Esophagus squamous epithelium (tissue), 4 donors: ENCODE measurements around the gene HIGD1B.

ENCODE experiments used
- POLR2A ChIP-seq, 4 donors: fragments of 450-650 bp; IDR thresholded peaks; one replicate each; pipeline ENCODE4 v1.6.1; 2017; ENCODE audit warnings: antibody characterized with exemption in 4 of 4, mild to moderate bottlenecking in 4 of 4, moderate library complexity in 3 of 4
- TF ChIP-seq, protein P1 (sequence below), 6 experiments: fragments of 450-650 bp in 4 of 6; fragments of 200-600 bp in 2 of 6; sonication (generic) in 2 of 6; IDR thresholded peaks; one replicate each; pipeline ENCODE4 v1.5.1; 2016 to 2019; ENCODE audit warnings: antibody characterized with exemption in 6 of 6, mild to moderate bottlenecking in 4 of 6, moderate library complexity in 4 of 6

DNA sequence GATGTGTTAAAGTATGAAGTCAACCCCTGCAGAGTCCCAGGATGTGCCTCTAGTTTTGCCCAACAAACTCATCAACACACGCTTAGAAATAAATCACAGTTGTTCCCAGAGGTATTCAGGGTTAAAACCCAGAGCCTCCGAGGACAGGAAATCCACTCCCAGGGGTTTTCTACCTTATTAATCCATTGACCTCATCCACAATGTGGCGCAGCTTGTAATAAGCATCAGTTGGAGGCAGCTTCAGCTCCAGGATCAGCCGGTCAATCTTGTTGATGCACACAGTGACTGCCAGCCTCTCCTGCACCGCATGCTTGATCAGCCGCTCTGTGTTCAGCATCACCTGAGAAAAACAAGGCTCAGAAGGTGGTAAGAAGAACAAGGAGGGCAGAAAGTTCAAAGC, 28.1 kb downstream of the HIGD1B start:
- TF ChIP-seq, protein P1, sequence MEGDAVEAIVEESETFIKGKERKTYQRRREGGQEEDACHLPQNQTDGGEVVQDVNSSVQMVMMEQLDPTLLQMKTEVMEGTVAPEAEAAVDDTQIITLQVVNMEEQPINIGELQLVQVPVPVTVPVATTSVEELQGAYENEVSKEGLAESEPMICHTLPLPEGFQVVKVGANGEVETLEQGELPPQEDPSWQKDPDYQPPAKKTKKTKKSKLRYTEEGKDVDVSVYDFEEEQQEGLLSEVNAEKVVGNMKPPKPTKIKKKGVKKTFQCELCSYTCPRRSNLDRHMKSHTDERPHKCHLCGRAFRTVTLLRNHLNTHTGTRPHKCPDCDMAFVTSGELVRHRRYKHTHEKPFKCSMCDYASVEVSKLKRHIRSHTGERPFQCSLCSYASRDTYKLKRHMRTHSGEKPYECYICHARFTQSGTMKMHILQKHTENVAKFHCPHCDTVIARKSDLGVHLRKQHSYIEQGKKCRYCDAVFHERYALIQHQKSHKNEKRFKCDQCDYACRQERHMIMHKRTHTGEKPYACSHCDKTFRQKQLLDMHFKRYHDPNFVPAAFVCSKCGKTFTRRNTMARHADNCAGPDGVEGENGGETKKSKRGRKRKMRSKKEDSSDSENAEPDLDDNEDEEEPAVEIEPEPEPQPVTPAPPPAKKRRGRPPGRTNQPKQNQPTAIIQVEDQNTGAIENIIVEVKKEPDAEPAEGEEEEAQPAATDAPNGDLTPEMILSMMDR (IDR thresholded peaks at IDR 0.05), result no peak
- TF ChIP-seq POLR2A (IDR thresholded peaks at IDR 0.05), result no peak
